ENCODE measurements around the gene FRMD4A.

Gene FRMD4A

DNA sequence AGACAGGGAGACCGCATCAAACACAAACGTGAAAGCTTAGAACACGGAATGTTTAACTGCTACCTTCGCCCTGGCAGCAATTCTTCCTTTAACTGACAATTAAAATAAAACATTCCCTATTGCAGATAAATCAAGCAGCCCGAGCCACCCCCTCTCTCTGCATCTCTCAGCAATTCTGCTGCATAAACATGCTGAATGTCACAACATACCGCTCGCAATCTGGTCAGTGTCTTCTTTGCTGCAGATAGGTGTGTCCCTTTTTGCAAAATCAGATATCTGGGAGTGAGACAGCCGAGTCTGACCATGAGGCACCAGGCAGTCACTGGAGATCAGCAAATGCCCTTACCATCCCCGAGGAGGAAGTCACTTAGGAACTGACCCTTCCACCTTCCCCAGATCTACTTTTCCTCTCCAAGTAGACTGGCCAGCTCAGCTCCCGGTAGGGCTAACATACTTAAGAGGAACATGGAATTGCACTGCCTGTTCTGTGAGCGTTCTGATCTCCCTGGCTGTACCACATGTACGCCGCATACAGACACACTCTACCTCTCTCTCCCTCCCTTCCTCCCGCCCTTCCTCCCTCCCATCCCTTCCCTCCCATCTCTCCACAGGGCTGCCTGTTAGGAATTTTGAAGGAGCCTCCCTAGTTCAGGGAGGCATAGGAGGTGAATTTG lies at the start of gene FRMD4A:
FRMD4A (minus strand) TSS at position 537 of the 674 bp plus-strand sequence.
- DNase-seq (ENCODE audit: low read depth): no peak

GRCh38 chr10:14379556-14380280 lies 49.0 kb upstream of the FRMD4A start:
- DNase-seq (ENCODE audit: low read depth): no peak

DNA sequence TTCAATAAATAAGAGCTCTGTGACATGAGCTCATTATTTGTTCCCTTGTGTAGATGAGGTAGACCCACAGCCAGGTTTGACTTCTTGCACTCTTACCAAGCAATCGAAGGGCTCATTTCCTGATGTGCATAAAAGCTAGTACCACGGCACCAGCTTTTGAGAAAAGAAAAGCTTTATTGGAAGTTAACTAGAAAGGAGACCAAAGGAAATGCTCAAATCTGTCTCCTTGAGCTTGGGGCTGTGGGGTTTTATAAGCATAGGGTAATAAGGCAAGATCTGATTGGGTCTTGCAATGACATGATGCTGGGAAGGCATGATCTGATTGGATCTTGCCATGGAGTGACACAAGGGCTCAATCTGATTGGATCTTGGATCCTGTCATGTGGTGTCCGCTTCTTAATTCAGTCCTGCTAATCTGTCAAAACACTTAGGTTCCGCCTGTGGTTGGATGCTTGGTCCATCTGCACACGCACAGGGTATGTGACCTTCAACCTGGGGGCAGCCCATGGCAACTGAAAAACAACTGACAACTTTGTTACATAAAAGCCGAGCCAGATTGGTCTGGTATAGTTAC lies 47.8 kb upstream of the FRMD4A start:
- DNase-seq (ENCODE audit: low read depth): no peak

DNA sequence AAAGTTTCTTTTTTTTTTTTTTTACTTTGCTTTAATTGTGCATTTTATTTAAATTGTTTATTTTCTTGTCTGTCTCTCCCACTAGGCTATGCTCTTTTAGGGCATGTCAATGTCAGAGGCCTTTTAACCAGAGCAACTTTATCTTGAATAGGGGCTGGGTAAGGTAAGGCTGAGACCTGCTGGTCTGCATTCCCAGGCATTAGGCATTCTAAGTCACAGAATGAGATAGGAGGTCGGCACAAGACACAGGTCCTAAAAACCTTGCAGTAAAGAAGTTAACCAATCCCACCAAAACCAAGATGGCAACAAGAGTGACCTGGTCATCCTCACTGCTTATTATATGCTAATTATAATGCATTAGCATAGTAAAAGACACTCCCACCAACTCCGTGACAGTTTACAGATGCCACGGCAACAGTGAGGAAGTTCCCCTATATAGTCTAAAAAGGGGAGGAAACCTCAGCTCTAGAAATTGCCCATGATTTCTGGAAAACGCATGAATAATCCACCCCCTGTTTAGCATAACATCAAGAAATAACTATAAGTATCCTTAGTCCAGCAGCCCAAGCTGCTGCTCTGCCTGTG lies 47.0 kb upstream of the FRMD4A start:
- DNase-seq (ENCODE audit: low read depth): no peak

- no peak for DNase-seq (ENCODE audit: low read depth)
Measured at GRCh38 chr10:14374745-14375445, 44.2 kb upstream of the FRMD4A start.

DNA sequence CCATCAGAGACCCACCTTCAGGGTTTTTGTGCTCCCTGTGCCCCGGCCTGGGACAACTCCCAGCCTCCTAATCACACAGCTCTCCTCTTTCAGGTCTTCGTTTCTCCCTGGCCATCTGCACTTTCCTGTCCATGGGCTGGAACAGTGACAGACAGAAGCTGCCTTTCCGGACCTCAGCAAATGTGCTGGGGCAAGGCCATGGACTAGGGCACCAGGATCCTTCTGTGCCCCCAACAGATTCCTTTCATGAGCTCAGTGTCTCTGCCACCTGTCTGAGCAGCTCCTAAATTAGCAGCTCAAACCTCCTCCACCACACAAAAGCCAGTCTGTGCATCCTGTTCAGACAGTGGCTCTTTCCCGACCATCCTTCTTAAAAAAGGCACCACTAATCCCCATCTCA lies 41.9 kb upstream of the FRMD4A start:
- DNase-seq (ENCODE audit: low read depth): no peak

DNA sequence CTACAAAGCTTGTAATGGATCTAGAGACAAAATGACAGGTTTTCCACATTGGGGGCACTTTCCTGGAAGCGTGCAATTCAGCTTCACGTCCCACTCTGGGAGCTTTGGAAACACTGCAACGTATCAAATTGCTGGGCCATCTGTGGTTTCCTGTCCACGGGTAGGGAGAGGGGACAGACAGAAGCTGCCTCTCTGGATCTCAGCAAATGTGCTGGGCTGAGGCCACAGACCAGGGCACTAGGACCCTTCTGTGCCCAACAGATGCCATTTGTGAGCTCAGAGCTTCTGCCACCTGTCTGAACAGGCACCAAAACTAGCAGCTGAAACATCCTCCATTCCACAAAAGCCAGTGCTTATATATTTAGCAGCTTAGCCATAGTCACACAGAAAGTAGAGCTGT lies 40.9 kb upstream of the FRMD4A start:
- DNase-seq (ENCODE audit: low read depth): no peak

- no peak for DNase-seq (ENCODE audit: low read depth)
Measured at GRCh38 chr10:14370894-14371293, 40.2 kb upstream of the FRMD4A start.

DNA sequence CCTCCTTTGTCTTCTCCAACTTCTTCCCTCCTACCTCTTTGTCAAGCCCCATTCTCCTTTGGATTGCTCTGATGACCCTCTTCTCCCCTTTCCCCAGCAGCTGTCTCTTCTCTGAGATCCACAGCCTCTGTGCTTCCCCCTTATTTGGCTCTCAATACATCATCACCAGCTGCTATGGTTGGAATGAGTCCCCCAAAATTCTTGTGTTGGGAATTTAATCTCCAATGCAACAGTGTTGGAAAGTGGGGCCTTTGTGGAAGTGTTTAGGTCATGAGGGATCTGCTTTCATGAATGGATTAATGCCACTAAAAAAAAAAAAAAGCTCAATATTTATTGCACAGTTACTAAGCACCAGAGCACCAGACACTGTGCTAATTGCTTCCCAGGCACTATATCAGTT lies 39.2 kb upstream of the FRMD4A start:
- no peak for DNase-seq (ENCODE audit: low read depth)

GRCh38 chr10:14366760-14367159 lies 36.0 kb upstream of the FRMD4A start:
- DNase-seq (ENCODE audit: low read depth): no peak

DNA sequence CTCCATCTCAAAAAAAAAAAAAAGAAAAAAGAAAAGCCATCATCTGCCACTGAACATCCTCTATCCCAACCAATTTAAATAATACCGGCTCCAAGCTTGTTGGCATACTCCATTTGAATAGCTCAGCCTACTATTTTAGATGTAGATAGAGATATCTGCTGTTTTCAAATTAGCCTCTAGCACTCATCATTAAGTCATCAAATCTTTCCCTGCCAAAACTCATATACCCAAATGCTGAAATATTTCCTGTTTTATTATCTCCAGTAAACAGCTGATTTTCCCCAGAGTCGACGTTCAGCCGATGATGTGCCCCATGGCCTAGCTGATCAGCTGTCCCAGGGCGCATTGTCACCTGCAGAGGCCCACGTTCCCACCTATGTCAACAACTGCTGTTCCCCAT lies 34.5 kb upstream of the FRMD4A start:
- DNase-seq (ENCODE audit: low read depth): no peak

DNA sequence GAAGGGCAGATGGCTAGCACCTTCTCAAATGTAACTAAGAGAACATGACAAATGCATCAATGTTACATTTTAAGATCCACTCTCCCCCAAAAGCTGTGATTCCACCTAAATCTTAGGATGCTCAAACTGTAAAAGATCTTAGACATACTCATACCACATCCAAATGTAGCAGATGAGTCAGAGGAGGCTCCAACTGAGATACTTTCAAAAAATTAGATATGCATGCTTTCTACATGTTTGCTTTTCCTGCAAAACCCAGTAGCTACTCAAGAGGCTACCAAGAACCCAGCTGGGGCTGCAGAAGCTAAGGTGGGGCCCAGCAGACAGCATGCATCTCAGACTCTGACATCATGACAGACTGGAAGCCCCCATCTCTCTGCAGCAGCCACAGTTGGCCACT lies 31.4 kb upstream of the FRMD4A start:
- no peak for DNase-seq (ENCODE audit: low read depth)

GRCh38 chr10:14360961-14361360 lies 30.2 kb upstream of the FRMD4A start:
- no peak for DNase-seq (ENCODE audit: low read depth)

DNA sequence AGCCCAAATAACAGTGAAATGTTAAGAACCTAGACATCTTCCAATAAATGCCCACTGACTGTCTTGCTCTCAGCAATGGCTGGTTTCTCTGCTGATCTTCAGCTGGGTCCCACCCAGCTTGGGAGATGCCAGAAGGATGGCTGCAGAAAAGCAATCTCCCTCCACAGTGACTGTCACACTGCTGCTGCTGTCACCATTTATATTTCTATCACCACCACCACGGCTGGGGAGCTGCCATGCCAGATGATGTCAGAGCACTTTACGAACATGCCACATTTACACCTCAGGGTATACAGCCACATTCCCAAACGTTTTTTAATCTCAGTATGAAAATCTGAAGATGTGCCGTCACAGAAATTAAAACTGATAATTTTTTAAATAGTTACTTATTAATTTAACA lies 29.8 kb upstream of the FRMD4A start:
- DNase-seq (ENCODE audit: low read depth): no peak

GRCh38 chr10:14358886-14359573 lies 28.3 kb upstream of the FRMD4A start:
- DNase-seq (ENCODE audit: low read depth): no peak

DNA sequence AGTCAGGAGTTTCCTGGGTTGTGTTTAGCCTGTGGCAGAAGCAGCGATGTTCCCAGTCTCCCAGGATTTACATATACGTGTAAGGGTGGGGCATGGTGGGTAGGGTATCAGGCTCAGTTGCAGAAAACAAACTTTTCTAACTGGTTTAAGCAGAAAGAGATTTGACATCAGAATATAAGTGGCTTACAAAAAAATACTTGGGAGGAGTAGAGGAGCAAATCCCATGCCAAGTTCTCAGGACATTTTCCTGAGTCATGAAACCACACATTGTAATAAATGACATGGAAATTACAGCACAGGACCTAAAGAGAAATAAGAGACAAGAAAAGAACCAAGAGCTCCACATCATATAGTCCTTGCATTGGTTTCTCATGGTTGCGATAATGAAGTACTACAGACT lies 26.2 kb upstream of the FRMD4A start:
- peak; percentile 59 for DNase-seq (ENCODE audit: low read depth)

DNA sequence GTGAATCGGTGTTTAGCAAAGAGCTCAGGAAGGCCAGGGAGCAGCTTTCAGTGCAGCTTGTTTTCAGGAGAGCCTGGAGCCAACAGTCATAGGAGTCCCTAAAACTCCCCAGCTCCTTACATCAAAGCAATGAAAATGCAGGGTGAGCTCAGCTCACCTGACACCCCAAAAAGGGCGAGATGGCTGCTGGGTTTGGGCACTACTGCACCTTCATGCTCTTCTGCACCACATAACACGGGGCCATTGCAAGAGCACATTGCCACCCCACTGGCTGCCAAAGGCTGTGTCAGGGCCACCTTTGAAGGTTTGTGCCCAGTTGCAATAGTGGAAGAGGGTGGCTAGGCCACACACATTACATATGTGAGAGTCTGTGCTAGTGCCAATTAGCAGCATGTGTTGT lies 25.0 kb upstream of the FRMD4A start:
- DNase-seq (ENCODE audit: low read depth): no peak

DNA sequence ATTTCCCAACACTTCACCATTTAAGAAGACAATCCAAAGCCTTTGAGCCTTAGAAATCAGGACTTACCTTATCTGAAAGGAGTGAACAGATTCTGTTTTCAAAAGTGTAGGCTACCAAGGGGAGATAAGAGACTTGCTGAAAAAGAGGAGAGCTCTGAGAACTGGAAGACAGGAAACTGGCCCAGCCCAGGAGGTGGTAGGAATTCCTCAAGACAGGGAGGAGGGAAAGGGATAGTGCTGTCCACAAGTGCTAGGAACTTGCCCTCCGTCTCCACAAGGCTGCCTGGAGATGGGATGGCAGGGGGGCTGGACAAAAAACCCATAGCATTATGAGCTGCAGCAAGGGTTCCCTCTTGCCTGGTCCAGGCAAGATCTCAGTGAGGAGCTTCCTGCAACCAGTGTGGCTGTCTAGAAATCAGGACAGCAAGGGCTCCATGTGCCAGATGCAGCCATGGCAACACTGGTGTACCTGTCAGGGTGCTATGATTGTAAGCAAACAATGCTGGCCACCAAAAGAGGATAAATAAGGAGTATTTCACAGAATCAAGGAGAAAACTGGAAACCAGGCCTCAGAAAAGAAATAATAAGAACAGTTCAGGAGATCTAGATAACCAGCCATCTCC lies 22.7 kb upstream of the FRMD4A start:
- no peak for DNase-seq (ENCODE audit: low read depth)

GRCh38 chr10:14350006-14350405 lies 19.3 kb upstream of the FRMD4A start:
- DNase-seq (ENCODE audit: low read depth): no peak

- no peak for DNase-seq (ENCODE audit: low read depth)
Measured at GRCh38 chr10:14349081-14349480, 18.4 kb upstream of the FRMD4A start.

DNA sequence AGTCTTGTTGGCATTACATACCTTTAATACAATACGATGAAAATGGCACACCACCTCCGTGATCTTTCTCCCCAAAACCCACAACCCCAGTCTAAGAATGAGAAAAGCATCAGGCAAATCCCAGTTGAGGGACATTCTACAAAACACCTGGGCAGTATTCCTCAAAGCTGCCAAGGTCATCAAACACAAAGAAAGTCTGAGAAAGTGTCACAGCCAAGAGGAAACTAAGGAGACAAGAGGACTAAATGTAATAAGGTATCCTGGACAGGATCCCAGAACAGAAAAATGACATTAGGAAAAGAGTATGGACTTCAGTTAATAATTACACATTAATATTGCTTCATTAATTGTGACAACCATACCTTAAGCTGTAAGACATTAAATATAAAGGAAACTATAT lies 14.5 kb upstream of the FRMD4A start:
- DNase-seq (ENCODE audit: low read depth): no peak

Measured in stromal cell of bone marrow (primary cell).